NCI-H2029 (cell line): Measurements from ENCODE around the gene CHD1.

Experiments
- DNase-seq: peaks from one replicate; lab custom pipeline; 2025; lab: John Stamatoyannopoulos, UW

The CHD1 gene

DNA sequence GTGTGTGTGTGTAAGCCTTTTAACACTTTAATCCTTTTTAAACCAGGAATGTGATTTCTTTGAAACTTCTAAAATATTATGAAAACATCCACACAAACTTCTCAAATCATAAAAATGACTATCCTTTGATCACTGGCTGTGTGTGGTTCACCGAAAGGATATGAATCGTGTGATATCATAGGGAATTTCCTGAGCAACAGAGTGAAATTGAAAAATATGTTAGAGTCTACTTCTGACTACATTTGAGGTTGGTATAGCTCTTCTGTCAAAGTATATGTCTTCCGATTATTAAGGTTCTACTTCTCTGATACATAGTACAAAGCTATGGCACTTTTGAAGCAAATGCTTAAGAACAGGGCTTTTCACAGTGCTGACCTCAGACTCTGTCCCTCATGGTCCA lies 115.1 kb downstream of the CHD1 start:
- DNase-seq, result no peak

DNA sequence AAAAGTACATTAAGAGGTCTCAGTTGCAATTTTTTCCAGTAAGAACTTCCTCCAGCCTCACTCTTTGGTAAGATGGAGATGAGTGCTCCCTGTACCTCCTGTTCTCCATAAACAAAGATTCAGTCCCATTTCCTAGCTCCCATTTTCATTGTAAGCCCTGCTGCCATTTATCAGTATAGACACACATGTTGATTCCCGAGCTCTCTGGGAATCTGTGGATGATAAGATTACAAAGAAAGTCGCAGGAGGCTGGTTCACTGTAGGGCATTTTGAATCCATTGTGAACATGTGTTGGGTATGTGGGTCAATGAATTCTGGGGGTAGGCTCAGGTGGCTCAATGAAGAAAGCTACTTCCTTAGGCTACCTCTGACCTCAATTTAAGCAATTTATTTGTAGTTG lies 118.6 kb downstream of the CHD1 start:
- no peak for DNase-seq

DNA sequence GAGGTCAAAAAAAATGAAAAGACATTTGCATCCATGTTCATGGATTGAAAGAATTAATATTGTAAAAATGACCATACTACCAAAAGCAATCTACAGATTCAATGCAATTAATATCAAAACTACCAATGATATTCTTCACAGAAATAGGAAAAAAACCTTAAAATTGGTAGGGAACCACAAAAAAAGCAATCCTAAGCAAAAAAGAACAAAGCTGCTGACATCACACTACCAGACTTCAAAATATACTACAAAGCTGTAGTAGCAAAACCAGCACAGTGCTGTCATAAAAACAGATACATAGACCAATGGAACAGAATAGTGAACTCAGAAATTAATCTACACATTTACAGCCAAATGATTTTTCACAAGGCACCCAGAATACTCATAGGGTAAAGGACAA lies 121.0 kb downstream of the CHD1 start:
- no peak for DNase-seq

DNA sequence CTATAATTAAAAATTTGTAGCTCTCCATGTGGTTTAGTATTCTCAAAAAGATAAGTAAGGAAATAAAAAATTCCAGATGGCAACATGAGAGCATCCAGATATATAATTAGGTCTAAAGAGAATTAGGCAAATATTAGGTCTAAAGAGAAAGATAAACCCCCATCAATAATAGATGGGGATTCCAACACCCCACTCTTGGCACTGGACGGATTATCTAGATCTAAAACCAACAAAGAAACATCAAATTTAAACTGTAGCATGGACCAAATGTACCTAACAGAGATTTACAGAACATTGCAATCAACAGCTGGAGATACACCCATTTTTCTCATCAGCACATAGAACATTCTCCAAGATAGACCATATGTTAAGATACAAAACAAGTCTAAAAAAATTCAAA lies 123.7 kb downstream of the CHD1 start:
- no peak for DNase-seq

DNA sequence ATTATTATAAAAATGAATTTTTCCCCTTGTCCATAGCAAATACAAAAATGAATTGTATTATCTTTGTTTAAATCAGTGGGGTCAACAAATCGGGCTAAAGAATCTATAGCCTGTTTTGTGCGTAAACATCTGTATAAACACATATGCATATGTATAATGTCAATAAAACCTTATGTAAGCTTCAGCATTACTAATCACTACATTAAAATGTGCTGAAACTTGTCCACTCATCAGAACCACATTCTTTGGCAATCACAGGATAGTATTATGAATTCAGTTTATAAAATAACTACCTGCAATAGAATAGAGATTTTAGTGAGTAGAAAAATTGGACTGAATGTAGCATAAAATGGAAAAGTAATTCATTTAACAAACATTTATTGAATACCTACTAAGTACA lies 124.7 kb downstream of the CHD1 start:
- DNase-seq, result no peak
